HEK293T (cell line): ENCODE data around the gene C1orf216.

ENCODE experiments used
- FOXA1 ChIP-seq: fragments of 450-650 bp; IDR thresholded peaks from 2 replicates; pipeline ENCODE4 v1.6.1; 2016; ENCODE audit warnings: mild to moderate bottlenecking
- FOXM1 ChIP-seq: fragments of 450-650 bp; IDR thresholded peaks from 2 replicates; pipeline ENCODE4 v1.6.1; 2017; ENCODE audit warnings: mild to moderate bottlenecking, borderline replicate concordance

DNA sequence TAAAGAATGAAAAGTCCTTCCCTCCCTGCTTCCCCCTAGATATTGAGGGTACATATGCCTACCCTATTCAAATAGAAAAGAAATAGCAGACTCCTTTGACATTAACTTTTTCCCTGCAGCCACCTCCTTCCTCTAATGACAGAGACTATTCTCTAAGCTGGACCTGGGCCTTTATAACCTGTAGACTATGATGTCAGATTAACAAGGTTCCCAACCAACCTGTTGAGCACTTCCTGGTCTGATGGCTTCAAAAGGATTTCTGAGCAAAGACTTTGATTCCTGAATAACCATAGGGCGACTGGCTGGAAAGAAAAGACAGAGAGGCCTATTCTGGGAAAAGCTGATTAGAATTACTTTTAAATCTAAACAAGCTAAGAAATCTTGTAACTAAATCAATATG, 18.4 kb upstream of the C1orf216 start:
- TF ChIP-seq FOXA1: no peak
- no peak for TF ChIP-seq FOXM1
